Peyer's patch (tissue), 4 donors: ENCODE data around the gene GSTA1.
"Not testable (repeated sequence)": the region's sequence is repeated elsewhere in the genome, so short reads cannot be mapped to it uniquely, and the experiment has no call there.

Experiments used
- POLR2A ChIP-seq, 2 donors: fragments of 450-650 bp; IDR thresholded peaks; one replicate each; pipeline ENCODE4 v1.5.1; 2017; ENCODE audit warnings: antibody characterized with exemption in 2 of 2, mild to moderate bottlenecking in 2 of 2, moderate library complexity in 2 of 2
- TF ChIP-seq, protein P1 (sequence below), 6 experiments: fragments of 450-650 bp in 4 of 6; fragments of 200-600 bp in 2 of 6; sonication (generic) in 1 of 6; IDR thresholded peaks; one replicate each; pipeline ENCODE4 v1.5.1; 2017 to 2019; ENCODE audit warnings: antibody characterized with exemption in 6 of 6, mild to moderate bottlenecking in 3 of 6, moderate library complexity in 1 of 6

DNA sequence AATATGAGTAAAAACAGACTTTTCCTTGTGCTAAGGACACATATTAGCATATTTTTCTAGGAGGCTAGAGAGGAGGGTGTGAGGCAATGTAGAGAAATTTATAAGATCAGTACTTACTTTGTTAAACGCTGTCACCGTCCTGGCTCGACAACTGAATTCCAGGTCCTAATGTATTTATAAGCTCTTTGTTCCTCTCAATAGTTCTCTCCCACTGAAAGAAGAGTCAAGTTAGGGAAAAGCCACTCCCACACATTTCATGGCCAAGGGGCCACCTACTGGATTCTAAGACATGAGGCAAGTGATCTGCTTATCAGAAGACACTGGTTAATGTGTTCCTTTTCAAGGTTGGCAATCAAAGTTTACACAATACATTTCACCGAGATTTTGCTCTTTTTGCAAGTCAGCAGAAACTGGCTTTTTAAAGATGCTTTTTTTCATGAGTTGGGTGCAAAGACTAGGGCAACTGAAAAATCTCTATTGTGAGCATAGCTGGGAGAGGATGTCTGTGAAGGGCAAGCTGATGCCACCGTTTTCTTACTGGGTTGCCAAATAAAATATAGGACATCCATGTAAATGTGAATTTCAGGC lies at the start of gene GSTA1:
- TF ChIP-seq, protein P1, sequence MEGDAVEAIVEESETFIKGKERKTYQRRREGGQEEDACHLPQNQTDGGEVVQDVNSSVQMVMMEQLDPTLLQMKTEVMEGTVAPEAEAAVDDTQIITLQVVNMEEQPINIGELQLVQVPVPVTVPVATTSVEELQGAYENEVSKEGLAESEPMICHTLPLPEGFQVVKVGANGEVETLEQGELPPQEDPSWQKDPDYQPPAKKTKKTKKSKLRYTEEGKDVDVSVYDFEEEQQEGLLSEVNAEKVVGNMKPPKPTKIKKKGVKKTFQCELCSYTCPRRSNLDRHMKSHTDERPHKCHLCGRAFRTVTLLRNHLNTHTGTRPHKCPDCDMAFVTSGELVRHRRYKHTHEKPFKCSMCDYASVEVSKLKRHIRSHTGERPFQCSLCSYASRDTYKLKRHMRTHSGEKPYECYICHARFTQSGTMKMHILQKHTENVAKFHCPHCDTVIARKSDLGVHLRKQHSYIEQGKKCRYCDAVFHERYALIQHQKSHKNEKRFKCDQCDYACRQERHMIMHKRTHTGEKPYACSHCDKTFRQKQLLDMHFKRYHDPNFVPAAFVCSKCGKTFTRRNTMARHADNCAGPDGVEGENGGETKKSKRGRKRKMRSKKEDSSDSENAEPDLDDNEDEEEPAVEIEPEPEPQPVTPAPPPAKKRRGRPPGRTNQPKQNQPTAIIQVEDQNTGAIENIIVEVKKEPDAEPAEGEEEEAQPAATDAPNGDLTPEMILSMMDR (IDR thresholded peaks at IDR 0.05) = not testable (repeated sequence)
- TF ChIP-seq POLR2A (IDR thresholded peaks at IDR 0.05) = not testable (repeated sequence)
